KOPT-K1 (cell line): Measurements from ENCODE around the gene BCAS3.
"Not testable (repeated sequence)": the region's sequence is repeated elsewhere in the genome, so short reads cannot be mapped to it uniquely, and the experiment has no call there.

Experiments used
- H3K27ac ChIP-seq: fragments of 200-600 bp; sonication (generic); 2 replicates; pipeline ENCODE4 v1.5.1; 2016; ENCODE audit warnings: antibody characterized with exemption, mild to moderate bottlenecking, low read depth, low read length; ENCODE audit not compliant: poor library complexity, severe bottlenecking
- H3K36me3 ChIP-seq: fragments of 200-600 bp; sonication (generic); 2 replicates; pipeline ENCODE4 v1.5.1; 2017; ENCODE audit warnings: antibody characterized with exemption, mild to moderate bottlenecking, low read length, moderate library complexity; ENCODE audit not compliant: insufficient read depth
- H3K9me3 ChIP-seq: fragments of 200-600 bp; sonication (generic); 2 replicates; pipeline ENCODE4 v1.5.1; 2017; ENCODE audit warnings: antibody characterized with exemption, low read length, mild to moderate bottlenecking; ENCODE audit not compliant: insufficient read depth, poor library complexity, severe bottlenecking

The BCAS3 gene

DNA sequence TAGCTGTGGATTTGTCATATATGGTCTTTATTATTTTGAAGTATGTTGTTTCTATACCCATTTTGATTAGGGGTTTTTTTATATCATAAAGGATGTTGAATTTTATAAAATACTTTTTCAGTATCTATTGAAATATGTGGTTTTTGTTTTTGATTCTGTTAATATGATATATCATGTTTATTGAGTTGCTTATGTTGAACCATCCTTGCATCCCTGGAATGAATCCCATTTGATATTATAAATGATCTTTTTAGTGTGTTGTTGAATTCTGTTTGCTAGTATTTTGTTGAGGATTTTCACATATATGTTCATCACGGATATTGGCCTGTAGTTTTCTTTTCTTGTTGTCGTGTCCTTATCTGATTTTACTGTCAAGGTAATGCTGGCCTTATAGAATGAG lies 286.5 kb downstream of the BCAS3 start:
- Histone ChIP-seq H3K9me3 (peaks cover 16% of the 10 kb centered on the region), H3K27ac (no peak overlapping the region)

DNA sequence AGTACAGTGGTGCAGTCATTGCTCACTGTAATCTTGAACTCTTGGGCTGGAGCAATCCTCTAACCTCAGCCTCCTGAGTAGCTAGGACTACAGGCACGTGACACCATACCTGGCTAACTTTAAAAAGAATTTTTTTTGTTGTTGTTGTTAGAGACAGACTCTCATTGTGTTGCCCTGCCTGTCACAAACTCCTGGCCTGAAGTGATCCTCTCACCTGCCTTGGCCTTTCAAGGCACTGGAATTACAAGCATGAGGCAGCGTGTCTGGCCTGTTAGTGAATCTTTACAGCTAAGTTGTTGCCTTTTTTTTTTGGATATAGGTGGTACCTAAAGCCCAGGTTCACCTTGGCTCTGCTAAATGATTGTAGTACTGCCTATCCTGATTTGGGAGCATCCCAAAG lies 290.6 kb downstream of the BCAS3 start:
- no peak overlapping the region for H3K27ac ChIP-seq
- H3K36me3 ChIP-seq: no peaks in the 10 kb centered on the region
- peaks cover 8% of the 10 kb centered on the region for H3K9me3 ChIP-seq

More for the DNA sequence above, 286.5 kb downstream of the BCAS3 start:
- no peaks in the 10 kb centered on the region for H3K36me3 ChIP-seq

DNA sequence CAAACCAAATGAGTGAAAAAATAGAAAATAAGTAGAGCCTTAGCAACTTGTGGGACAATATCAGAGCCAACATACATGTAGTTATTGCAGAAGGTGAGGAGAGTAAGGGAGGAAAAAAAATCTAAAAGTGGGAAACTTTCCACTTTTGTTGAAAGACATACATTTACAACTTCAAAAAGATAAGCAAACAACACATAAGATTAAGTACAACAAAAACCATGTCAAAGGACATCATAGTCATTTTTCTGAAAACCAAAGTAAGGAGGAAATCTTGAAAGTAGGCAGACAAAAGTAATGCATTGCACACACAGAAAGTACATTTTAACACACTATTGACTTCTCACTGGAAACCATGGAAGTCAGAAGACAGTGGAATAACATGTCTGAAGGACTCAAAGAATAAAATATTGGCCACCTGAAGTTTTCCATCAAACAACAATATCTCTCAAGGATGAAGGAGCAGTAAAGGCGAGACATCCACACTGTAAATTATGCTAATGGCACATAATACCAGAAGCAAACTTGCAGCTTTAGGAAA lies 291.9 kb downstream of the BCAS3 start:
- Histone ChIP-seq H3K27ac (no peak overlapping the region), H3K36me3 (no peaks in the 10 kb centered on the region), H3K9me3 (peaks cover 3% of the 10 kb centered on the region)

DNA sequence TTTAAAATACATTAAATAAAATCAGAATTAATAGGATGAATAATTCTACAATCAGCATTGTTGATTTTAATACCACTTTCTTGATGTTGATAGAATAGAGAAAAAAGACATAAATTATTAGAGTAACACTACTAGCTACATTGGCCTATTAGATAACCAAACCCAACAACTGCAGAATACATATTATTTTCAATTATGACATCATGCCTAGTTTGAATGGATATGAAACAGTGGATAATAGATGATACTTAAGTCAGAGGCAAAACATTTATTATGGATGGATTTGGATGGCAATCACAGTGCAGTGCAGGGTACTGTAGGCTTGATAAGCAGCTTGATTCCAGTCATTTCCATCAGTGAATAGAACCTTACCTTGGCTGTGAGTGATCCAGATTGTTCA lies 293.1 kb downstream of the BCAS3 start:
- Histone ChIP-seq H3K9me3 (no peaks in the 10 kb centered on the region), H3K36me3 (no peaks in the 10 kb centered on the region), H3K27ac (no peak overlapping the region)

DNA sequence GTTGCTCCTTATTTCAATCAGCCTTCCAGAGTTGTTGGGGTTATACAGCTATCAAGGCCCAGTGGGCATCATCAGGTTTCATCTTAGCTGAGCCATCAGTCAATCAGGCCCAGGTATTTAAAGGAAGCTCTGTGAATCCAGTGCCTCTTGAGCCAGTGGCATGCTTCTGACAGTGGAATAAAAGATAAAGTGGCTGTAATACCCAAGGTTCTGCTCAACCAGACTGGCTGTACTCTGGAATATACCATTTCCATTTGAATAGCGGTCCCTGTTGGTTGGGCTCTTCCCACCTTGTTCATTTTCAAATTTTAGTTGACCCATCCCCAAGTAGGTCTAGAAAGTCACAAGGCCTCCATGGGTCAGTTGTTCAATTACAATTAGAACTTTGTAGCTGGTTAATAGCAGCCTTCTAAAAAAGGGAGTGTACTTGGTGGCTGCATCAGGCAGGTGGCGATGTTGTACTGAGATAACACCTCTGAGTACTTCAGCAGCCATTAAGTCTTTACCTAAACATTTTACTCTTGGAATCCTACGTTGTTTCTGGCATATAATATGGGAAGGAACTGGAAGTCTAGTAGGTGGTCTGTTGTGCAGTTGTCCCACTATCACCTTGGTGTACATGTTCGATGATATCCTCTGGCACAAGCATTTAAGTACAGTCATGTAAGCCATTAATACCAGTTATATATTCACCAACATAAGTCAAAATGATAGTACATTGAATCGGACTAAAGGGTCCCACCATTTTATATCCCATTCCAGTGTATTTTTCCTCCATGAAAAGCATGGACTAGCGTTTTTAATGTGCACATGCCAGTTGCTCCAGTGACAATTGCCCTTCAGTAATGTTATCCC lies 294.1 kb downstream of the BCAS3 start:
- Histone ChIP-seq H3K9me3 (no peaks in the 10 kb centered on the region), H3K27ac (no peak overlapping the region), H3K36me3 (no peaks in the 10 kb centered on the region)

DNA sequence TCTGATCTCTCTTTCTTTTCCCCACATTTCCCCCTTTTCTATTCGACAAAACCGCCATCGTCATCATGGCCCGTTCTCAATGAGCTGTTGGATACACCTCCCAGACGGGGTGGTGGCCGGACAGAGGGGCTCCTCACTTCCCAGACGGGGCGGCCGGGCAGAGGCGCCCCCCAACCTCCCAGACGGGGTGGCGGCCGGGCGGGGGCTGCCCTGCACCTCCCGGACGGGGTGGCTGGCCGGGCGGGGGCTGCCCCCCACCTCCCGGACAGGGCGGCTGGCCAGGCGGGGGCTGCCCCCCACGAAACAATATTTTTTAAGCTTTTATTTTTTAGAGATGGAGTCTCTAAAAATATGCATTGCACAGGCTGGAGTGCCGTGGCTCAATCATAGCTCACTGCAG lies 299.2 kb downstream of the BCAS3 start:
- H3K9me3 ChIP-seq: not testable (repeated sequence)

DNA sequence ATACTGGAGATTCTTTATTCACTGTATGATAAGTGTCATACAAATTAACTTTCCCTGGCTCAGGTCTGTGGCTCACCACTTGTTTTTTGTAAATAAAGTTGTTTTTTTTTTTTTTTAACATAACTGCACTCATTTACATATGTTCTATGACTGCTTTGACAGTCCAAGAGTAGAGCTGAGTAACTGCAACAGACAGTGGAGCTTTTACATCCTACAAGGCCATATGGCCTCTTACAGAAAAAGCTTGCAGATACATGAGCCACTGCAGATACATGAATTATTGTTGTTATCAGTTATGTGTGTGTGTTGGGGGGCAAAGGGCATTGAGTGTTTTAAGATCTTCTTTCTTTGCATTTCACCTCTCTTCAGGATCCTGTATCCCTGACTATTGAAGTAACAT lies 311.7 kb downstream of the BCAS3 start:
- no peaks in the 10 kb centered on the region for H3K36me3 ChIP-seq
- H3K9me3 ChIP-seq: no peaks in the 10 kb centered on the region
- no peak overlapping the region for H3K27ac ChIP-seq

More for the DNA sequence above, 299.2 kb downstream of the BCAS3 start:
- H3K36me3 ChIP-seq, H3K27ac ChIP-seq: not testable (repeated sequence)

DNA sequence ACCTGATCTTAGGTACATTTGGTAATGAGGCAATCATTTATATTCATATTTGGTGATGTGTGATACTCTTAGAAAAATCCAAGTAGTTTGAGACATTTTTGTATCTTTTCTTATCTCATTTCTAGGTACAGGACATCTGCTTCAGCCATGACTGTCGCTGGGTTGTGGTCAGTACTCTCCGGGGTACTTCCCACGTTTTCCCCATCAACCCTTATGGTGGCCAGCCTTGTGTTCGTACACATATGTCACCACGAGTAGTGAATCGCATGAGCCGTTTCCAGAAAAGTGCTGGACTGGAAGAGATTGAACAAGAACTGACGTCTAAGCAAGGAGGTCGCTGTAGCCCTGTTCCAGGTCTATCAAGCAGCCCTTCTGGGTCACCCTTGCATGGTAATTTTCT lies 312.2 kb downstream of the BCAS3 start:
- no peaks in the 10 kb centered on the region for H3K9me3 ChIP-seq
- H3K27ac ChIP-seq: no peak overlapping the region

DNA sequence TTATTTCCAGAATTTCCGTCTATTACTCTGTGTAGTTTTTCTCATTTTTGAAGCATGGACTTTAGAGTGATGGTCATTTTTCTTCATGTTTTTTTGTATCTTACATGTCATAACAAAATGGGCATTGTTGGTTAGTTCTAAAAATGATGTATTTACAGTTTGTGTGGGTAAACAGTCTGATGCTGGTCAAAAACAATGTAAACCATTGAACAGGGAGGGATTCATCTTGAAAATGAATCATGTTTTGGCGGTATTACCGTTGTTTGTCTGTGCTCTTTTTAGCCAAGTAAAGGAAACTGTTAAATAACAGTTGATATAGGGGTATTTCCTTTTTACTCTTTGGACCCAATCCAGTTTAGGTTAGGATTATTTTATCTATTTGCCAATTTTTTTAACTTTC lies 315.8 kb downstream of the BCAS3 start:
- H3K9me3 ChIP-seq: no peaks in the 10 kb centered on the region
- no peaks in the 10 kb centered on the region for H3K36me3 ChIP-seq
- no peak overlapping the region for H3K27ac ChIP-seq

More for the DNA sequence above, 312.2 kb downstream of the BCAS3 start:
- no peaks in the 10 kb centered on the region for H3K36me3 ChIP-seq

DNA sequence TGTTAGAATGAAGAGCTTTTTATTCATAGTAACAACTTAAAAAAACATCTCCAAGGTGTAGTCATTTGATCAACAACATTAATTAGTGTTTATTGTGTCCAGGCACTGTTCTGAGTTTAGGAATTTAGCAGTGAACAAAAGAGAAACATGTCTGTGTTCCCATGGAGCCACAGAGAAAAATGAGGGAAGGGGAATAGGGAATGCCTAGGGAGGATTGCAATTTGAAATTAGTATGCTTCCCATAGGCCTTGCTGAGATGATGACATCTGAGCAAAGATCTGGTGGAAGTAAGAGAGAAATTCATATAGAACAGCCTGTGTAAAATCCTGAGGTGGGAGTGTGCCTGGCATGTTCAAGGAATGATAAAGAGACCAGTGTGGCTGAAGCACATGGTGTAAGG lies 318.0 kb downstream of the BCAS3 start:
- Histone ChIP-seq H3K27ac (no peak overlapping the region), H3K36me3 (no peaks in the 10 kb centered on the region)

DNA sequence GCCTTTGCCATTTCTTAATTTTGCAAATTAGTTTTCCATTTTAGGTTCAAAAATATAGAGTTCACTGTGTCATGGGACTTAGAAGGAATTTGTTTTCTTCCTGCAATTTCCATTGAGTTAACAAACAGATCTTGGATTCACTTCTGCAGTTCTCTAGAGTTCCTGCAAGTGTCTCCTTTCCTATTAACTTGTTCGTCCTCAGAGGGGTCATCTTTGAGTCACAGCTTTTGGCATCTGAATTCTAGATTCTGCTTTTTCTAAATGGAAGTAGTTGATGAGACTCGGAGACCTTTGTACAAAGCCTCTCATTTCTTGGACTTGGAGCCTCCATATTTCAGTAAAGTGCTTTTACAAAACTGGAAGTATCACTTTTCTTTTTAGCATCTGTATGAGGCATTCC lies 323.3 kb downstream of the BCAS3 start:
- H3K36me3 ChIP-seq: no peaks in the 10 kb centered on the region
- H3K27ac ChIP-seq: no peak overlapping the region

More for the DNA sequence above, 318.0 kb downstream of the BCAS3 start:
- H3K9me3 ChIP-seq: no peaks in the 10 kb centered on the region

DNA sequence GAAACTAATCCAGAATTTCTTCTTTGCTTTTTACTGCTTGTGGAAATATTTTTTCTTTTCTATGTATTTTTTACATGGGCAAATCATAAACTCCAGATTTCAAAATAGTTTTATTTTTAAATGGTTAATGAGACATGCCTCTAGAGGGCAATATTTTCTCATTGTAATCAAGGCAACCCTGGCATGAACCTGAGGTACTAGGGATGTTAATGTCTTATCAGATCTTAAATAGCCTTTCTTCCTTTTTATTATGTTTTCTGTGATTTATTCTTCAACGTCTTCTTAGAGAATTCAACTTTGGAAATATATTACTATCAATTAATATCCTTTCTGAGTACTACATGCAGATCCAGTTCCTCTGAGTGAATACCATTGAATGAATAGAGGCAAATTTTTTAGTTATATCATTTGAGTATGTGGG lies 324.7 kb downstream of the BCAS3 start:
- H3K9me3 ChIP-seq: no peaks in the 10 kb centered on the region
- no peak overlapping the region for H3K27ac ChIP-seq
- no peaks in the 10 kb centered on the region for H3K36me3 ChIP-seq

More for the DNA sequence above, 323.3 kb downstream of the BCAS3 start:
- H3K9me3 ChIP-seq: no peaks in the 10 kb centered on the region

DNA sequence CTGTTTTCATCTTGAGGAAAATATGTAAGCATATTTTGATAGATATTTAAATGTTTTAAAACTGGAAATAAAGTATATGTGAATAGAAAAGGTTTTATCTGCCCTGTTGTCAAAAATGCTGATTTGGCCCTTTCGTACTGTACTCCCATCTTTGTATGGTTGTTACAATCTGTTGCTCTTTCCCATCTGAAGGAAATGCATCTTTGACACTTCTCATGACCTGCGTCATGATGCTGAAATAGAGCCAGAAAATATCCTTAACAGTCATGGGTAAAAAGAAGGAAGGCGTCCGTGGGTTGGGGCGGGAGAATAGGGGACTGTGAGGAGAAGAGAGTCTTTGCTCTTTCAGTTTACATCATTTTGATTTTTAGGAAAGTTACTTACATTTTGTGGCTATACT lies 327.7 kb downstream of the BCAS3 start:
- Histone ChIP-seq H3K9me3 (no peaks in the 10 kb centered on the region), H3K36me3 (no peaks in the 10 kb centered on the region), H3K27ac (no peak overlapping the region)

DNA sequence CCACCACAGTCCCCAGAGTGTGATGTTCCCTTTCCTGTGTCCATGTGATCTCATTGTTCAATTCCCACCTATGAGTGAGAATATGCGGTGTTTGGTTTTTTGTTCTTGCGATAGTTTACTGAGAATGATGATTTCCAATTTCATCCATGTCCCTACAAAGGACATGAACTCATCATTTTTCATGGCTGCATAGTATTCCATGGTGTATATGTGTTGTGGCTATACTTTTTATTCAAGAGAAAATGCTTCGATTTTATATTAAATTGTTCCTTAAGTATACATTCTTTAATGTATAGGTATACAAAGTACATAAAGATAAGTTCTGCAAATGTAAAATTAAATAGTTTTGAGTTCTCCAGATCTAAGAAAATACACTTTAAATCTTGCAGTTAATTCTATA lies 328.3 kb downstream of the BCAS3 start:
- not testable (repeated sequence) for H3K36me3 ChIP-seq, H3K27ac ChIP-seq, H3K9me3 ChIP-seq

DNA sequence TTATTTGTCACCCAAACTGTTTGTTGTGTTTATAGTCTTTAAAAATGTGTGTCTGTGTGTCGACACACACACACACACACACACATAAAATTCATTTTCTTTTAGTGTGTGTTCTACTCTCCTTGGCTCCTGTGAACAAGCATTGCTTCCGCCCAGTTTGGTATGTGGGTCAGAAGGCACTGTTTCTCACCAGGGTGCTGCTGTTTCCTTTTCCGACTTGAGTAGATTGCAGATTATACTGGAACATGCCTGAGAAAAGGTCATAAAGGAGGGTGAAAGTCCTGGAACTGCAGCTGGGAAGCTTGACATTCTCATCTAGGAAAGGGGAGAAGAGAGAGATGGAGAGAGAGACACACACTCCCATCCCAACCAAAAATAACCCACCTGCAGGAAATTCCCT lies 330.3 kb downstream of the BCAS3 start:
- Histone ChIP-seq H3K9me3 (no peaks in the 10 kb centered on the region), H3K27ac (no peak overlapping the region), H3K36me3 (no peaks in the 10 kb centered on the region)

DNA sequence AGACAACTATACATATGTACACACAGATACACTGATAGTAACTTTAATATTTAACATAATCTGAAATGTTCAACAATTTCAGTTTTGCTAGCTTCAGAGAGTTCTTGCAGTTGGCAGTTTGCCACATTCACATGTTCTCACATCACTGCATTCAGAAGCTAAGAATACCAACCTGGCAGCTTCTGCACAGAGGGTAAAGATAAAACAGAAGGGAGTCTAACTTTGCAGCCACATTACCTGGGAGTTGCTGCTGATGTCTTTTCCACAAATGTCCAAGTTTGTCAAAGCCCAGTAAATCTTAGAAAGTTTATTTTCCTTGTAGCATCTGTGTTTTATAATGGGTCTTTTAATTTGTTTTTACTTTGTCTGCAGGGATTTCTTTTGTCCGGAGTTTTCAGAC lies 332.0 kb downstream of the BCAS3 start:
- Histone ChIP-seq H3K9me3 (no peaks in the 10 kb centered on the region), H3K27ac (no peak overlapping the region), H3K36me3 (no peaks in the 10 kb centered on the region)
